Liver (tissue), 3 donors: ENCODE results near the gene ATP2B3.

Experiments
- CTCF ChIP-seq: fragments of 150-350 bp; IDR thresholded peaks from 2 replicates; pipeline ENCODE4 v1.5.1; 2017; ENCODE audit warnings: improper control_type of control experiment, low read depth, low read length; ENCODE audit not compliant: missing input control
- GABPA ChIP-seq, 2 donors: IDR thresholded peaks in 1 of 2; conservative IDR thresholded peaks in 1 of 2; 2 replicates each; pipeline ENCODE4 v1.6.1; 2016; ENCODE audit warnings: antibody characterized with exemption in 2 of 2, mild to moderate bottlenecking in 1 of 2, moderate library complexity in 1 of 2
- JUND ChIP-seq, 2 donors: IDR thresholded peaks; 2 replicates each; pipeline ENCODE4 v1.6.1; 2016; ENCODE audit warnings: antibody characterized with exemption in 2 of 2
- RAD21 ChIP-seq, 2 donors: IDR thresholded peaks; 2 replicates each; pipeline ENCODE4 v1.6.1; 2016; ENCODE audit warnings: antibody characterized with exemption in 2 of 2, mild to moderate bottlenecking in 2 of 2
- REST ChIP-seq: IDR thresholded peaks from 2 replicates; pipeline ENCODE4 v1.6.1; 2016; ENCODE audit warnings: antibody characterized with exemption, mild to moderate bottlenecking
- donor health status: healthy.
- donor health status: healthy.

GRCh38 chrX:153499341-153499740, 18.1 kb upstream of the ATP2B3 start:
- TF ChIP-seq REST (no peak), CTCF (no peak), RAD21 (IDR thresholded peaks at IDR 0.05) (no peak), GABPA (IDR thresholded peaks at IDR 0.05 in 1 of 2, conservative IDR thresholded peaks at IDR 0.05 in 1 of 2) (no peak), JUND (IDR thresholded peaks at IDR 0.05) (no peak)
